ENCODE data around the gene KIAA0232.

The KIAA0232 gene

GRCh38 chr4:6886886-6887285 is 104.4 kb downstream of the KIAA0232 start (continued):
- TF ChIP-seq POU6F1 (CRISPR knock-in tag; IDR thresholded peaks at IDR 0.05; ENCODE audit: borderline replicate concordance, low read depth) (no peak), PATZ1 (CRISPR knock-in tag; IDR thresholded peaks at IDR 0.05; ENCODE audit: borderline replicate concordance) (no peak), ARNTL (CRISPR knock-in tag; IDR thresholded peaks at IDR 0.05; ENCODE audit: borderline replicate concordance, low read depth) (no peak), ZNF565 (CRISPR knock-in tag; conservative IDR thresholded peaks at IDR 0.05; ENCODE audit: low read depth) (no peak), GLIS3 (CRISPR knock-in tag; IDR thresholded peaks at IDR 0.05) (no peak), ESRRG (CRISPR knock-in tag; IDR thresholded peaks at IDR 0.05) (no peak), ZC3H10 (CRISPR knock-in tag; IDR thresholded peaks at IDR 0.05) (no peak), ZNF70 (CRISPR knock-in tag; IDR thresholded peaks at IDR 0.05) (no peak)

GRCh38 chr4:6887591-6888371 is 105.3 kb downstream of the KIAA0232 start:
- TF ChIP-seq ZNF70 (CRISPR knock-in tag; IDR thresholded peaks at IDR 0.05) (no peak), CREB5 (CRISPR knock-in tag; IDR thresholded peaks at IDR 0.05; ENCODE audit: low read depth) (no peak), POU6F1 (CRISPR knock-in tag; IDR thresholded peaks at IDR 0.05; ENCODE audit: borderline replicate concordance, low read depth) (no peak), BACH2 (CRISPR knock-in tag; IDR thresholded peaks at IDR 0.05; ENCODE audit: borderline replicate concordance) (no peak), CSRNP3 (CRISPR knock-in tag; IDR thresholded peaks at IDR 0.05) (no peak), TSHZ2 (CRISPR knock-in tag; IDR thresholded peaks at IDR 0.05) (no peak), ZFP3 (CRISPR knock-in tag; IDR thresholded peaks at IDR 0.05) (no peak), PATZ1 (CRISPR knock-in tag; IDR thresholded peaks at IDR 0.05; ENCODE audit: borderline replicate concordance) (no peak), ISL1 (CRISPR knock-in tag; IDR thresholded peaks at IDR 0.05) (no peak), SNAI2 (CRISPR knock-in tag; IDR thresholded peaks at IDR 0.05) (no peak), CSDC2 (CRISPR knock-in tag; IDR thresholded peaks at IDR 0.05) (no peak), ARNTL (CRISPR knock-in tag; IDR thresholded peaks at IDR 0.05; ENCODE audit: borderline replicate concordance, low read depth) (no peak), GLIS3 (CRISPR knock-in tag; IDR thresholded peaks at IDR 0.05) (no peak), TOX (CRISPR knock-in tag; IDR thresholded peaks at IDR 0.05; ENCODE audit: borderline replicate concordance) (no peak)
- no peak for ATAC-seq

All from SK-N-SH treated with all-trans-retinoic acid at 6 μM for 48 hours (cell line).